GM19455 (cell line): ENCODE results near the gene PANX1.

Experiments
- ATAC-seq: cut with Tn5 transposase; IDR thresholded peaks from one replicate; pipeline ENCODE4 v1.9.1; 2021; ENCODE audit not compliant: unreplicated experiment

PANX1 gene

GRCh38 chr11:94183886-94184264, 55.2 kb downstream of the PANX1 start:
- peak; percentile 90 for ATAC-seq

GRCh38 chr11:94184362-94184761, 55.7 kb downstream of the PANX1 start:
- no peak for ATAC-seq

GRCh38 chr11:94184846-94185245, 56.2 kb downstream of the PANX1 start:
- ATAC-seq = no peak

- ATAC-seq = no peak
Measured at GRCh38 chr11:94185416-94186084, 56.9 kb downstream of the PANX1 start.

GRCh38 chr11:94186342-94187203, 57.9 kb downstream of the PANX1 start:
- ATAC-seq = no peak

- no peak for ATAC-seq
Measured at GRCh38 chr11:94193288-94193687, 64.6 kb downstream of the PANX1 start.

GRCh38 chr11:94194712-94195111, 66.1 kb downstream of the PANX1 start:
- ATAC-seq = no peak

GRCh38 chr11:94196363-94196762, 67.7 kb downstream of the PANX1 start:
- ATAC-seq = no peak

GRCh38 chr11:94198718-94199117, 70.1 kb downstream of the PANX1 start:
- ATAC-seq = no peak

GRCh38 chr11:94199136-94200130, 70.8 kb downstream of the PANX1 start:
- no peak for ATAC-seq

- ATAC-seq = no peak
Measured at GRCh38 chr11:94201004-94201465, 72.4 kb downstream of the PANX1 start.

- no peak for ATAC-seq
Measured at GRCh38 chr11:94203070-94203469, 74.4 kb downstream of the PANX1 start.

GRCh38 chr11:94211261-94211830, 82.7 kb downstream of the PANX1 start:
- no peak for ATAC-seq

- no peak for ATAC-seq
Measured at GRCh38 chr11:94212898-94213297, 84.3 kb downstream of the PANX1 start.

- no peak for ATAC-seq
Measured at GRCh38 chr11:94217705-94218104, 89.1 kb downstream of the PANX1 start.

- ATAC-seq = no peak
Measured at GRCh38 chr11:94218372-94218771, 89.7 kb downstream of the PANX1 start.

- no peak for ATAC-seq
Measured at GRCh38 chr11:94219771-94220170, 91.1 kb downstream of the PANX1 start.

- ATAC-seq = no peak
Measured at GRCh38 chr11:94224078-94224477, 95.4 kb downstream of the PANX1 start.
